ENCODE measurements around the gene NRG2. TPM values are rescaled to one million over a fixed set of nuclear protein-coding genes. Genes with fewer than 3 reads are reported as not detected.

NRG2 gene
- total RNA-seq, result not detected

GRCh38 chr5:140042643-140043507, at the start of gene NRG2:
NRG2 (minus strand) TSS chr5:140043299.
- CTCF ChIA-PET, result interaction anchor here (0.7 to 1.5 kb wide), 4 partner anchors 10 to 127 kb away, joined by 3 to 6 read pairs (median 3); no protein-coding TSS in a partner anchor
- Mint-ChIP-seq H3K9me3 (no peaks in the 10 kb centered on the region), H3K27me3 (peaks cover 69% of the 10 kb centered on the region), H3K4me3 (peak within 1 kb of the TSS; percentile 37), H3K27ac (no peak within 1 kb of the TSS), H3K36me3 (ENCODE audit: low read depth) (no peaks in the 10 kb centered on the region), H3K4me1 (peaks cover 17% of the 10 kb centered on the region)
- POLR2A ChIA-PET, result no interaction called here
- peak; percentile 49 for DNase-seq

GRCh38 chr5:140090251-140090650, 47.2 kb upstream of the NRG2 start:
- H3K36me3 Mint-ChIP-seq (ENCODE audit: low read depth), result peaks cover 13% of the 10 kb centered on the region
- no peaks in the 10 kb centered on the region for H3K4me1 Mint-ChIP-seq
- POLR2A ChIA-PET, result no interaction called here
- DNase-seq, result no peak
- peaks cover 28% of the 10 kb centered on the region for H3K27me3 Mint-ChIP-seq
- H3K9me3 Mint-ChIP-seq, result peaks cover 18% of the 10 kb centered on the region
- H3K27ac Mint-ChIP-seq, result no peak overlapping the region
- CTCF ChIA-PET, result no interaction called here
- H3K4me3 Mint-ChIP-seq, result no peak overlapping the region

GRCh38 chr5:140084541-140084940, 41.4 kb upstream of the NRG2 start:
- H3K27me3 Mint-ChIP-seq, result peaks cover 34% of the 10 kb centered on the region
- ChIA-PET CTCF (interaction anchor here (0.6 kb wide), 1 partner anchor 415 kb away, joined by 3 read pairs; no protein-coding TSS in a partner anchor), POLR2A (no interaction called here)
- H3K27ac Mint-ChIP-seq, result no peak overlapping the region
- no peak for DNase-seq
- peaks cover 4% of the 10 kb centered on the region for H3K9me3 Mint-ChIP-seq
- H3K4me3 Mint-ChIP-seq, result no peak overlapping the region
- no peaks in the 10 kb centered on the region for H3K4me1 Mint-ChIP-seq
- peaks cover 4% of the 10 kb centered on the region for H3K36me3 Mint-ChIP-seq (ENCODE audit: low read depth)

- H3K27me3 Mint-ChIP-seq, result peaks cover 34% of the 10 kb centered on the region
- ChIA-PET POLR2A (no interaction called here), CTCF (no interaction called here)
- H3K4me1 Mint-ChIP-seq, result no peaks in the 10 kb centered on the region
- no peak for DNase-seq
- H3K9me3 Mint-ChIP-seq, result no peaks in the 10 kb centered on the region
- no peak overlapping the region for H3K4me3 Mint-ChIP-seq
- H3K27ac Mint-ChIP-seq, result no peak overlapping the region
- no peaks in the 10 kb centered on the region for H3K36me3 Mint-ChIP-seq (ENCODE audit: low read depth)
Observed at GRCh38 chr5:140083650-140084049, 40.6 kb upstream of the NRG2 start.

- Mint-ChIP-seq H3K4me1 (no peaks in the 10 kb centered on the region), H3K27me3 (peaks cover 34% of the 10 kb centered on the region), H3K27ac (no peak overlapping the region), H3K9me3 (no peaks in the 10 kb centered on the region), H3K36me3 (ENCODE audit: low read depth) (no peaks in the 10 kb centered on the region), H3K4me3 (no peak overlapping the region)
- ChIA-PET POLR2A (no interaction called here), CTCF (no interaction called here)
- DNase-seq, result no peak
Observed at GRCh38 chr5:140083120-140083519, 40.0 kb upstream of the NRG2 start.

GRCh38 chr5:140076788-140077187, 33.7 kb upstream of the NRG2 start:
- H3K36me3 Mint-ChIP-seq (ENCODE audit: low read depth), result no peaks in the 10 kb centered on the region
- H3K4me1 Mint-ChIP-seq, result peaks cover 2% of the 10 kb centered on the region
- no peak overlapping the region for H3K27ac Mint-ChIP-seq
- CTCF ChIA-PET, result interaction anchor here (5.6 kb wide), 1 partner anchor 67 kb away, joined by 76 read pairs; no protein-coding TSS in a partner anchor
- DNase-seq, result no peak
- POLR2A ChIA-PET, result interaction anchor here (1.0 kb wide), 1 partner anchor 31 kb away, joined by 3 read pairs; no protein-coding TSS in a partner anchor
- no peaks in the 10 kb centered on the region for H3K9me3 Mint-ChIP-seq
- H3K4me3 Mint-ChIP-seq, result no peak overlapping the region
- peaks cover 15% of the 10 kb centered on the region for H3K27me3 Mint-ChIP-seq

- Mint-ChIP-seq H3K27me3 (peaks cover 18% of the 10 kb centered on the region), H3K27ac (no peak overlapping the region), H3K36me3 (ENCODE audit: low read depth) (no peaks in the 10 kb centered on the region), H3K9me3 (no peaks in the 10 kb centered on the region), H3K4me1 (peaks cover 2% of the 10 kb centered on the region), H3K4me3 (no peak overlapping the region)
- POLR2A ChIA-PET, result no interaction called here
- CTCF ChIA-PET, result interaction anchor here (1.0 to 5.6 kb wide), 4 partner anchors 38 to 85 kb away, joined by 3 to 76 read pairs (median 20); no protein-coding TSS in a partner anchor
- no peak for DNase-seq
Observed at GRCh38 chr5:140076142-140076541, 33.0 kb upstream of the NRG2 start.

- CTCF ChIA-PET, result interaction anchor here (0.6 to 5.6 kb wide), 5 partner anchors 24 to 85 kb away, joined by 3 to 76 read pairs (median 8); no protein-coding TSS in a partner anchor
Observed at GRCh38 chr5:140075371-140075770, 32.3 kb upstream of the NRG2 start.

GRCh38 chr5:140073296-140073695, 30.2 kb upstream of the NRG2 start:
- POLR2A ChIA-PET, result interaction anchor here (1.0 kb wide), 1 partner anchor 34 kb away, joined by 6 read pairs; no protein-coding TSS in a partner anchor

More at GRCh38 chr5:140075371-140075770, 32.3 kb upstream of the NRG2 start:
- H3K9me3 Mint-ChIP-seq, result no peaks in the 10 kb centered on the region
- DNase-seq, result no peak
- peaks cover 15% of the 10 kb centered on the region for H3K27me3 Mint-ChIP-seq
- H3K4me1 Mint-ChIP-seq, result peaks cover 2% of the 10 kb centered on the region
- H3K36me3 Mint-ChIP-seq (ENCODE audit: low read depth), result no peaks in the 10 kb centered on the region
- H3K4me3 Mint-ChIP-seq, result no peak overlapping the region
- no peak overlapping the region for H3K27ac Mint-ChIP-seq
- POLR2A ChIA-PET, result no interaction called here

GRCh38 chr5:140072812-140073211, 29.7 kb upstream of the NRG2 start:
- peaks cover 2% of the 10 kb centered on the region for H3K4me1 Mint-ChIP-seq
- POLR2A ChIA-PET, result interaction anchor here (1.0 kb wide), 1 partner anchor 35 kb away, joined by 6 read pairs; no protein-coding TSS in a partner anchor

More at GRCh38 chr5:140073296-140073695, 30.2 kb upstream of the NRG2 start:
- no peak overlapping the region for H3K27ac Mint-ChIP-seq
- no peak for DNase-seq
- H3K36me3 Mint-ChIP-seq (ENCODE audit: low read depth), result no peaks in the 10 kb centered on the region
- peaks cover 24% of the 10 kb centered on the region for H3K27me3 Mint-ChIP-seq
- no peak overlapping the region for H3K4me3 Mint-ChIP-seq
- peaks cover 2% of the 10 kb centered on the region for H3K4me1 Mint-ChIP-seq
- CTCF ChIA-PET, result interaction anchor here (0.6 to 5.6 kb wide), 13 partner anchors 16 to 278 kb away, joined by 3 to 76 read pairs (median 4); no protein-coding TSS in a partner anchor
- no peaks in the 10 kb centered on the region for H3K9me3 Mint-ChIP-seq

GRCh38 chr5:140060816-140061215, 17.7 kb upstream of the NRG2 start:
- peaks cover 19% of the 10 kb centered on the region for H3K27me3 Mint-ChIP-seq
- no peak overlapping the region for H3K4me3 Mint-ChIP-seq
- H3K36me3 Mint-ChIP-seq (ENCODE audit: low read depth), result no peaks in the 10 kb centered on the region
- CTCF ChIA-PET, result no interaction called here
- H3K27ac Mint-ChIP-seq, result no peak overlapping the region
- no peaks in the 10 kb centered on the region for H3K4me1 Mint-ChIP-seq
- POLR2A ChIA-PET, result no interaction called here
- no peaks in the 10 kb centered on the region for H3K9me3 Mint-ChIP-seq
- no peak for DNase-seq

More at GRCh38 chr5:140072812-140073211, 29.7 kb upstream of the NRG2 start:
- CTCF ChIA-PET, result interaction anchor here (0.6 to 5.6 kb wide), 17 partner anchors 8 to 279 kb away, joined by 3 to 76 read pairs (median 4); no protein-coding TSS in a partner anchor
- Mint-ChIP-seq H3K36me3 (ENCODE audit: low read depth) (no peaks in the 10 kb centered on the region), H3K27ac (no peak overlapping the region), H3K4me3 (no peak overlapping the region), H3K9me3 (no peaks in the 10 kb centered on the region), H3K27me3 (peaks cover 27% of the 10 kb centered on the region)
- no peak for DNase-seq

GRCh38 chr5:140058212-140058932, 15.3 kb upstream of the NRG2 start:
- no peaks in the 10 kb centered on the region for H3K4me1 Mint-ChIP-seq
- H3K27me3 Mint-ChIP-seq, result peaks cover 17% of the 10 kb centered on the region
- POLR2A ChIA-PET, result no interaction called here
- H3K27ac Mint-ChIP-seq, result no peak overlapping the region
- H3K9me3 Mint-ChIP-seq, result no peaks in the 10 kb centered on the region
- no peaks in the 10 kb centered on the region for H3K36me3 Mint-ChIP-seq (ENCODE audit: low read depth)
- CTCF ChIA-PET, result no interaction called here
- no peak overlapping the region for H3K4me3 Mint-ChIP-seq
- DNase-seq, result no peak

- Mint-ChIP-seq H3K4me3 (no peak overlapping the region), H3K4me1 (no peaks in the 10 kb centered on the region), H3K27me3 (peaks cover 9% of the 10 kb centered on the region), H3K36me3 (ENCODE audit: low read depth) (no peaks in the 10 kb centered on the region), H3K27ac (no peak overlapping the region), H3K9me3 (no peaks in the 10 kb centered on the region)
- ChIA-PET POLR2A (no interaction called here), CTCF (interaction anchor here (1.0 kb wide), 1 partner anchor 16 kb away, joined by 3 read pairs; no protein-coding TSS in a partner anchor)
- no peak for DNase-seq
Observed at GRCh38 chr5:140056880-140057279, 13.8 kb upstream of the NRG2 start.

Measured in activated CD4-positive, alpha-beta memory T cell treated with anti-CD3 and anti-CD28 coated beads, Interleukin-2, amount 10 ng/mL, durations not matched to agents 7 days and 5 days (primary cell).